K562 (cell line): ENCODE data around the gene POFUT2. TPM values are rescaled to one million over a fixed set of nuclear protein-coding genes. Genes with fewer than 3 reads are reported as not detected.

ENCODE experiments used
- ASH1L ChIP-seq: fragments of 450-650 bp; IDR thresholded peaks from 2 replicates; pipeline ENCODE4 v1.6.1; 2018; ENCODE audit warnings: borderline replicate concordance, mild to moderate bottlenecking, low read depth; ENCODE audit not compliant: partially characterized antibody
- ATF1 ChIP-seq, 2 experiments: fragments of 450-650 bp in 1 of 2; IDR thresholded peaks; 2 replicates each; pipeline ENCODE4 v1.6.1; 2016; ENCODE audit warnings: missing compliant biosample characterization in 1 of 2, missing genetic modification characterization in 1 of 2
- ATF6 ChIP-seq: sonication (generic); formaldehyde crosslinking; IDR thresholded peaks from 2 replicates; pipeline ENCODE4 v1.4.0; 2020; ENCODE audit warnings: mild to moderate bottlenecking, missing genetic modification reagents
- CBX5 ChIP-seq: IDR thresholded peaks from 2 replicates; pipeline ENCODE4 v1.6.1; 2014; ENCODE audit warnings: low read depth, borderline replicate concordance
- CCAR2 ChIP-seq: fragments of 200-400 bp; formaldehyde crosslinking; IDR thresholded peaks from 2 replicates; pipeline ENCODE4 v1.6.1; 2017; ENCODE audit warnings: mild to moderate bottlenecking, low read depth, low read length
- DMBX1 ChIP-seq: fragments of 250-450 bp; sonication (Bioruptor Pico); IDR thresholded peaks from 2 replicates; pipeline ENCODE4 v1.8.0; 2022; ENCODE audit warnings: inconsistent platforms, mild to moderate bottlenecking, moderate library complexity, borderline replicate concordance
- E2F5 ChIP-seq: sonication (generic); formaldehyde crosslinking; IDR thresholded peaks from 2 replicates; pipeline ENCODE4 v1.8.0; 2022; ENCODE audit warnings: mild to moderate bottlenecking, missing genetic modification reagents
- EGR1 ChIP-seq: fragments of 450-650 bp; conservative IDR thresholded peaks from 2 replicates; pipeline ENCODE4 v1.6.1; 2017; ENCODE audit warnings: mild to moderate bottlenecking
- ETS1 ChIP-seq: conservative IDR thresholded peaks from 2 replicates; pipeline ENCODE4 v1.6.1; 2011; ENCODE audit warnings: low read depth, mild to moderate bottlenecking, low read length; ENCODE audit not compliant: control insufficient read depth
- ETV5 ChIP-seq: sonication (generic); formaldehyde crosslinking; IDR thresholded peaks from 2 replicates; pipeline ENCODE4 v1.4.0; 2020; ENCODE audit warnings: low read depth, mild to moderate bottlenecking, missing genetic modification reagents
- EWSR1 ChIP-seq: fragments of 450-650 bp; IDR thresholded peaks from 2 replicates; pipeline ENCODE4 v1.6.1; 2018; ENCODE audit warnings: borderline replicate concordance, mild to moderate bottlenecking, low read depth, moderate library complexity; ENCODE audit not compliant: partially characterized antibody
- HNRNPK ChIP-seq: fragments of 200-400 bp; formaldehyde crosslinking; IDR thresholded peaks from one replicate; pipeline ENCODE4 v1.6.1; 2018; ENCODE audit warnings: mild to moderate bottlenecking, low read depth, low read length; ENCODE audit not compliant: poor library complexity, severe bottlenecking
- KAT8 ChIP-seq: fragments of 450-650 bp; IDR thresholded peaks from 2 replicates; pipeline ENCODE4 v1.6.1; 2016; ENCODE audit warnings: low read depth, mild to moderate bottlenecking
- MLX ChIP-seq, 2 experiments: fragments of 450-650 bp in 1 of 2; sonication (generic) in 1 of 2; formaldehyde crosslinking; conservative IDR thresholded peaks; 2 replicates each; pipeline versions ENCODE4 v1.4.0 to v1.8.1; 2020 to 2022; ENCODE audit warnings: mild to moderate bottlenecking in 1 of 2, missing genetic modification reagents in 1 of 2
- NFXL1 ChIP-seq: fragments of 450-650 bp; formaldehyde crosslinking; IDR thresholded peaks from 2 replicates; pipeline ENCODE4 v1.4.0; 2021; ENCODE audit warnings: mild to moderate bottlenecking
- PHB2 ChIP-seq: fragments of 450-650 bp; IDR thresholded peaks from 2 replicates; pipeline ENCODE4 v1.6.1; 2017; ENCODE audit warnings: low read depth
- SMARCB1 ChIP-seq: IDR thresholded peaks from 2 replicates; pipeline ENCODE4 v1.6.1; 2011; ENCODE audit warnings: improper control_type of control experiment, low read depth; ENCODE audit not compliant: insufficient read length
- TCFL5 ChIP-seq: fragments of 250-450 bp; sonication (Bioruptor Pico); conservative IDR thresholded peaks from 2 replicates; pipeline ENCODE4 v1.6.1; 2021; ENCODE audit warnings: mild to moderate bottlenecking, moderate library complexity, matching md5 sums
- ZBTB9 ChIP-seq: fragments of 450-650 bp; formaldehyde crosslinking; IDR thresholded peaks from 2 replicates; pipeline ENCODE4 v1.4.0; 2020; ENCODE audit warnings: mild to moderate bottlenecking, moderate library complexity
- ZNF212 ChIP-seq: fragments of 450-650 bp; formaldehyde crosslinking; IDR thresholded peaks from 2 replicates; pipeline ENCODE4 v1.4.0; 2020; ENCODE audit warnings: mild to moderate bottlenecking
- ZNF644 ChIP-seq: fragments of 200-800 bp; sonication (Bioruptor generic); IDR thresholded peaks from 2 replicates; pipeline ENCODE4 v1.6.1; 2016; ENCODE audit warnings: low read depth, missing genetic modification characterization, missing compliant biosample characterization
- polyA plus RNA-seq, 8 experiments: library from polyadenylated mRNA; depleted of rRNA in 4 of 8; stranded (reverse) in 5 of 8; unstranded in 3 of 8; fragments of >200 nt; fragmentation: Nextera tagmentation in 2 of 8; fragmentation: Illumina TruSeq in 1 of 8; extraction: Ambion mirVana in 2 of 8; extraction: Trizol in 1 of 8; gene quantifications; 2 replicates each; pipeline versions ENCODE4 v1.2.1 to v1.2.3, GENCODE V29; 2011 to 2014; ENCODE audit warnings: inconsistent platforms in 1 of 8, missing spikeins in 1 of 8
- total RNA-seq, 7 experiments: library from RNA; depleted of rRNA in 6 of 7; stranded (reverse); fragments of >200 nt in 6 of 7; fragmentation: Illumina TruSeq in 2 of 7; extraction: Trizol in 2 of 7; gene quantifications; 2 replicates each; pipeline versions ENCODE4 v1.2.1 to v1.2.3, GENCODE V29; 2011 to 2021; ENCODE audit warnings: low replicate concordance in 1 of 7

Gene POFUT2
- total and polyA plus RNA-seq, 9 of the 15 experiments (the other 6 are each of a cell fraction or from before 2014, with no cell fraction given) = 1.1 to 24.2 (median 11.0) TPM

GRCh38 chr21:45256912-45257672, 30.6 kb downstream of the POFUT2 start (continued):
- TF ChIP-seq NFXL1 (CRISPR knock-in tag) (0 out of 2 replicates have a peak, but pooled peaks have one; percentile 22), DMBX1 (CRISPR knock-in tag) (peak; percentile 89), E2F5 (CRISPR knock-in tag) (no peak; the same call in 1 of the 2 replicates), ZNF212 (CRISPR knock-in tag) (no peak), ASH1L (no peak), MLX (CRISPR knock-in tag; conservative IDR thresholded peaks at IDR 0.05) (0 out of 4 replicates have a peak, but pooled peaks of 1 of the 2 experiments have one; percentile 64), CBX5 (no peak), HNRNPK (no peak), EGR1 (no peak), ATF6 (CRISPR knock-in tag) (no peak), TCFL5 (no peak), ATF1 (CRISPR knock-in tag; IDR thresholded peaks at IDR 0.05) (no peak), ATF1 (tag; IDR thresholded peaks at IDR 0.05) (peak; percentile 45), ETV5 (CRISPR knock-in tag) (peak; percentile 83; the same call in 1 of the 2 replicates), CCAR2 (no peak), ZBTB9 (CRISPR knock-in tag) (peak; percentile 80; the same call in 1 of the 2 replicates), KAT8 (no peak), SMARCB1 (no peak), PHB2 (0 out of 2 replicates have a peak, but pooled peaks have one; percentile 72), ZNF644 (tag) (0 out of 2 replicates have a peak, but pooled peaks have one; percentile 80), EWSR1 (no peak), ETS1 (0 out of 2 replicates have a peak, but pooled peaks have one; percentile 52)
